Heart right ventricle (tissue), 16 donors: ENCODE results near the gene KCNJ15. TPM values are rescaled to one million over a fixed set of nuclear protein-coding genes. Genes with fewer than 3 reads are reported as not detected.

Source experiments
- ATAC-seq, 8 donors: fragments of 200-7000 bp; cut with Tn5 transposase; one replicate each; pipeline ENCODE4 v1.9.1; 2020; ENCODE audit warnings: mild to moderate bottlenecking in 8 of 8, moderate library complexity in 8 of 8, moderate number of reproducible peaks in 1 of 8
- DNase-seq, 2 donors: peaks; one replicate each; pipeline ENCODE4 v3.0.0-alpha.2; 2020
- H3K27ac ChIP-seq, 10 donors: fragments of 200-600 bp; sonication (generic) in 2 of 10; one replicate each; pipeline versions ENCODE4 v1.5.0 to v1.8.0; 2020 to 2022; ENCODE audit warnings: mild to moderate bottlenecking in 3 of 10
- H3K27me3 ChIP-seq, 7 donors: fragments of 200-600 bp; one replicate each; pipeline ENCODE4 v1.8.0; 2021 to 2022; ENCODE audit warnings: mild to moderate bottlenecking in 2 of 7
- H3K36me3 ChIP-seq, 9 donors: fragments of 200-600 bp; sonication (generic) in 1 of 9; one replicate each; pipeline versions ENCODE4 v1.5.0 to v1.8.0; 2020 to 2022; ENCODE audit warnings: mild to moderate bottlenecking in 2 of 9
- H3K4me1 ChIP-seq, 9 donors: fragments of 200-600 bp; sonication (generic) in 1 of 9; one replicate each; pipeline versions ENCODE4 v1.5.0 to v1.8.0; 2020 to 2022; ENCODE audit warnings: mild to moderate bottlenecking in 4 of 9
- H3K4me3 ChIP-seq, 10 donors: fragments of 200-600 bp; sonication (generic) in 2 of 10; one replicate each; pipeline versions ENCODE4 v1.5.0 to v1.8.0; 2020 to 2022; ENCODE audit warnings: mild to moderate bottlenecking in 7 of 10, moderate library complexity in 2 of 10
- H3K9me3 ChIP-seq, 11 donors: fragments of 200-600 bp in 10 of 11; sonication (generic) in 2 of 11; one replicate each; pipeline versions ENCODE4 v1.5.0 to v1.8.0; 2013 to 2022; ENCODE audit warnings: mild to moderate bottlenecking in 2 of 11, control low read depth in 1 of 11, moderate library complexity in 1 of 11
- WGBS, 2 donors: extraction: QIAGEN DNeasy Blood & Tissue Kit; methylation state at CpG; one replicate each; pipeline ENCODE4 v1.1.7; 2013; ENCODE audit warnings: inconsistent platforms in 1 of 2; 5-methylcytosine and 5-hydroxymethylcytosine counted together
- intact Hi-C, 10 donors: fragments of 100-400 bp; cut with DNase I; formaldehyde crosslinking; loops; one replicate each; pipeline versions ENCODE4 v1.11.1 to v1.14.2; 2022
- polyA plus RNA-seq, 2 donors: library from polyadenylated mRNA; stranded (reverse); fragments of 200-250 nt; gene quantifications; one replicate each; pipeline ENCODE4 v1.2.3, GENCODE V29; 2013
- total RNA-seq, 10 donors: library from RNA; stranded (reverse); fragmentation: NEBNext Ultra II Directional in 3 of 10; extraction: Animal tissue kit (Norgen Biotek cat#: 25700) in 3 of 10; gene quantifications; one replicate each; pipeline versions ENCODE4 v1.2.1 to v1.2.4, GENCODE V29; 2021 to 2023
- TF ChIP-seq, protein P1 (sequence below), 9 donors: fragments of 200-600 bp; sonication (generic) in 2 of 9; IDR thresholded peaks; one replicate each; pipeline versions ENCODE4 v1.5.0 to v1.8.0; 2021 to 2022; ENCODE audit warnings: antibody characterized with exemption in 9 of 9, mild to moderate bottlenecking in 5 of 9, moderate library complexity in 1 of 9
- donor health status: Arrhythmogenic right ventricular cardiomyopathy.
- donor health status: ischemic (EF 13 %, LVEDD 7.1; RV severe dilation, severe dysfunction).
- donor health status: healthy with polysubstance abuse.
- donor health status: DM: no; HTN: yes; CAD: no.
- donor health status: DM: no; HTN: no; CAD: no.
- donor health status: ischemic (EF 25% LVEDD 6.9; RV normal size, moderate dysfunction).
- donor health status: ischemic (EF 25% LVEDD 5.7; RV mildly dilated, moderate dysfunction).
- donor health status: healthy.
- donor health status: DM: yes; HTN: yes; CAD: no.
- donor health status: Ischemic cardiomyopathy.
- donor health status: ischemic (EF 35%, LVEDD 5.7; RV mildly dilated, moderate dysfunction).
- donor health status: nonischemic (EF 11% LVEDD 7.7; RV severe dilation, severe dysfunction).
- donor health status: DM: yes; HTN: yes; CAD: no.
- donor health status: PGD.
- donor health status: ischemic (EF 29% LVEDD 5.4; RV normal size, mild dysfunction).
- donor health status: nonischemic (EF 23%, LVEDD 6.1; RV moderate dilation, normal function).

KCNJ15 gene
- total and polyA plus RNA-seq, 12 donors, result 0.10 to 2.1 (median 0.47) TPM; not detected in 2

DNA sequence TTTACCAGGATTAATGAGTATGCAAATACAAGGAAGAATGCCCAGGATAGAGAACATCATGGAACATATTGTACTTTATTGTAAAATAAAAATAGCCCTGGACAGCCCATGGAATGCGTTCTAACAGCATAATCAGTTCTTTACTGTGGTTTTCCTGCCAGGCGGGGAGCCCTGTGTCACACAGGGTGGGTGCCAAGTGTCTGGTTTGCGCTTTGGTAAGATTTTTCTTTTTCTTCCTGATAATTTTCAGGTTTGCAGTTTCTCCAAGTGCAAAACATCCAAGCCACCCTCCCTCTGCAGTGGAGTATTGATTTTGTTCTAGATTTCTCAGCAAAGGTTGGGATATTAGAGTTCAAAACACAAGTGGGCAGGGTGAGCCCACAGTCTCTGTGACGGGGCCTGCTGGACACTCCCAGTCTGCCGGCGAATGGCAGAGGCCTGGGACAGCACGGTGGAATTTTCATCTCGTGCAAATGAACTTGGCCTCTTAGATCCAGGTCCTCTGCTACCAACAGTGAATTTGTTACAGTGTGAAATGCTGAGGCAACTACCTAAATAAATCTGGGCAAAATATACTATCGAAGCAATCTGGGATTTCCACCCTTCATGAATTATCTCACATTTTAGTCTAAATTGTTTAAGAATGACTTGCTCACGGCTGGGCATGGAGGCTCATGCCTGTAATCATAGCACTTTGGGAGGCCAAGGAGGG is 15.6 kb upstream of the KCNJ15 start:
- Histone ChIP-seq H3K36me3 (no peaks in the 10 kb centered on the region), H3K27me3 (no peaks in the 10 kb centered on the region), H3K4me3 (no peak overlapping the region), H3K9me3 (no peaks in the 10 kb centered on the region), H3K4me1 (peaks cover 0 to 30% (median 0%) of the 10 kb centered on the region in 9 donors), H3K27ac (peak overlapping the region; percentile 20 to 86 (median 68))
- TF ChIP-seq, protein P1, sequence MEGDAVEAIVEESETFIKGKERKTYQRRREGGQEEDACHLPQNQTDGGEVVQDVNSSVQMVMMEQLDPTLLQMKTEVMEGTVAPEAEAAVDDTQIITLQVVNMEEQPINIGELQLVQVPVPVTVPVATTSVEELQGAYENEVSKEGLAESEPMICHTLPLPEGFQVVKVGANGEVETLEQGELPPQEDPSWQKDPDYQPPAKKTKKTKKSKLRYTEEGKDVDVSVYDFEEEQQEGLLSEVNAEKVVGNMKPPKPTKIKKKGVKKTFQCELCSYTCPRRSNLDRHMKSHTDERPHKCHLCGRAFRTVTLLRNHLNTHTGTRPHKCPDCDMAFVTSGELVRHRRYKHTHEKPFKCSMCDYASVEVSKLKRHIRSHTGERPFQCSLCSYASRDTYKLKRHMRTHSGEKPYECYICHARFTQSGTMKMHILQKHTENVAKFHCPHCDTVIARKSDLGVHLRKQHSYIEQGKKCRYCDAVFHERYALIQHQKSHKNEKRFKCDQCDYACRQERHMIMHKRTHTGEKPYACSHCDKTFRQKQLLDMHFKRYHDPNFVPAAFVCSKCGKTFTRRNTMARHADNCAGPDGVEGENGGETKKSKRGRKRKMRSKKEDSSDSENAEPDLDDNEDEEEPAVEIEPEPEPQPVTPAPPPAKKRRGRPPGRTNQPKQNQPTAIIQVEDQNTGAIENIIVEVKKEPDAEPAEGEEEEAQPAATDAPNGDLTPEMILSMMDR (IDR thresholded peaks at IDR 0.05), result no peak
- peak; percentile 58 to 98 (median 86) for ATAC-seq
- WGBS, 2 donors, result 54 to 59% methylated on average over 10 of the region's 10 CpGs
- peak in 1 of 2 donors; percentile 38 for DNase-seq
- intact Hi-C loops, result no loop called here

DNA sequence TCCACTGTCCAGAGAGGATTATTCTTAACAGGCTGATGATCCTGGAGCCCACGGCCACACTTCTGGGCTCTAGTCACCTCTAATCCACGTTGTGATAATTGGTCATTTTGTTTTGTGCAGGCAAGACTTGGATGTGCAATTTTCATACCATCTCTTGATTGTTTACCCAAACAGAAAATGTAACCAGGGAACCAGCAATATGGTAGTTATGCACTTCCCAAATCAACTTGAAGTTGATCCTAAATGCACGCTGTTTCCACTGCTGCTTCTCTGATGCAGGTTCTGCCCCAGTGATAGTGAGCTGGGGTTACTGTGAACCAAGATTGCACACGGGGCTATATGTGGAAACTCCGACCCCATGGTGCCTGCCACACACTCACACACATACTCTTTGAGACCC is 14.7 kb upstream of the KCNJ15 start:
- ATAC-seq, result no peak
- Histone ChIP-seq H3K27me3 (no peaks in the 10 kb centered on the region), H3K9me3 (no peaks in the 10 kb centered on the region), H3K36me3 (no peaks in the 10 kb centered on the region), H3K4me1 (peaks cover 0 to 35% (median 0%) of the 10 kb centered on the region in 9 donors), H3K4me3 (no peak overlapping the region), H3K27ac (peak overlapping the region in 5 of 10 donors; percentile 15 to 86 (median 73))
- WGBS, 2 donors, result 73 to 75% methylated on average over 5 of the region's 5 CpGs
- DNase-seq, result no peak
- intact Hi-C loops, result no loop called here
- TF ChIP-seq, protein P1 (IDR thresholded peaks at IDR 0.05), result no peak

DNA sequence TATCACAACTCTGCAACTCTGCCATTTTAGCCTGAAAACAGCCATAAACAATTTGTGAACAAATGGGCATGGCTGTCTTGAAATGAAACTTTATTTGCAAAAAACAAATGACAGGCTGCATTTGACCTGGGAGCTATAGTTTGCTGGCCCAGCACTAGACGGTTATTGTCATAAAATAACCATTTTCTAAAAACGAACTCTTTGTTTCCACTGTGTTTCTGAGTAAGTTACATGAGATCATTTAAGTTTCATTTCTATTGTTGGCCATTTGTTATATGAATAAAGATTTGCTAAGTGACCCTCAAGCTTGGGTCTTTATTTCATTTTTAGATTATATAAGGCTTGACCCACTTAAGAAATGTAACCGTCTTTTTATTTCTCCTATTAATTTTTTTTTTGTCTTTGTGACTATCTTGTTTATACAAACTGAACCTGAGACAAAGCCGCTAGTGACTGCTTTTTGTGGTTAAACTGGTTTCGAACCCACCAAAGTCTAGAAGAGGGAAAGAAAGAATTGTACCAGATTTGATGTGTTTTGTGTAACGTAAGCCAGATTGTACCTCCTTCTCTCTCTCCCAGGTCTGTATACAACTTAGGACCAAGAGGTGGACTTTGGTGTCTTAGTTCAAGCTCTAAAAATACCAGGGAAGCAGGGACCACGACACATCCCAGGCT is 12.9 kb upstream of the KCNJ15 start:
- intact Hi-C loops, result no loop called here
- Histone ChIP-seq H3K27me3 (no peaks in the 10 kb centered on the region), H3K36me3 (no peaks in the 10 kb centered on the region), H3K27ac (peak overlapping the region in 1 of 10 donors; percentile 81), H3K4me3 (no peak overlapping the region), H3K9me3 (no peaks in the 10 kb centered on the region), H3K4me1 (peaks cover 0 to 35% (median 4%) of the 10 kb centered on the region in 9 donors)
- TF ChIP-seq, protein P1 (IDR thresholded peaks at IDR 0.05), result no peak
- WGBS, 2 donors, result 90 to 92% methylated on average over 7 of the region's 7 CpGs
- DNase-seq, result no peak
- ATAC-seq, result no peak

DNA sequence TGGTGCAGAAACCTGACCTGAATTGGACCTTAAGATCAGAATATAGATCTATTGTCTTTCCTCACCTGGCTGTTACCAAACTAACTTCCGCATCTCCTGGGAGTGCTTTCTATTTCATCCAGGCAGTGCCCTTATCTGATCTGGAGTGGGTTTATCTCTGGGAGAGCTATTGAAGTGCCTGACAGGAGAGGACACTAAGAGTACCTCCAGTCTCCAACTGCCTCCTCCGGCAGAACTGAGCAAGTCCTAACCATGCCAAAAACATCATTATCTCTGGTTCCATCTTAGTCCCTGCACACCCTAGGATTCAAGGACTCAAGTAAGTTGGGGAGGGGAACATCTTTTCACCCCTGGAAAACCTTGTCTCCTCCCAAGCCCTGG is 12.4 kb upstream of the KCNJ15 start:
- peaks cover 0 to 35% (median 4%) of the 10 kb centered on the region in 9 donors for H3K4me1 ChIP-seq
- ATAC-seq, result no peak
- TF ChIP-seq, protein P1 (IDR thresholded peaks at IDR 0.05), result no peak

More for the DNA sequence above, 12.4 kb upstream of the KCNJ15 start:
- no peaks in the 10 kb centered on the region for H3K27me3 ChIP-seq
- H3K36me3 ChIP-seq, result no peaks in the 10 kb centered on the region
- no peaks in the 10 kb centered on the region for H3K9me3 ChIP-seq
- 80 to 84% methylated on average over 2 of the region's 2 CpGs for WGBS, 2 donors
- H3K4me3 ChIP-seq, result no peak overlapping the region
- peak overlapping the region in 1 of 10 donors; percentile 81 for H3K27ac ChIP-seq
- intact Hi-C loops, result no loop called here
- no peak for DNase-seq
